HUES64 (cell line): ENCODE results near the gene PDRG1.
A peak's percentile ranks its signal among the peaks of the same experiment; 100 is the strongest.

ENCODE experiments used
- H3K27ac ChIP-seq: 2 replicates; pipeline ENCODE4 v1.7.0; 2013; ENCODE audit warnings: low read depth, low read length, inconsistent platforms
- H3K27me3 ChIP-seq: 2 replicates; pipeline ENCODE4 v1.6.1; 2013; ENCODE audit warnings: mild to moderate bottlenecking, low read length; ENCODE audit not compliant: insufficient read depth
- H3K36me3 ChIP-seq: 2 replicates; pipeline ENCODE4 v1.6.1; 2013; ENCODE audit warnings: mild to moderate bottlenecking, low read length; ENCODE audit not compliant: insufficient read depth
- H3K4me1 ChIP-seq: 2 replicates; pipeline ENCODE4 v1.6.1; 2013; ENCODE audit warnings: mild to moderate bottlenecking, low read length, moderate library complexity; ENCODE audit not compliant: insufficient read depth
- H3K4me3 ChIP-seq: 2 replicates; pipeline ENCODE4 v1.5.1; 2013; ENCODE audit warnings: mild to moderate bottlenecking, low read length, moderate library complexity
- H3K9ac ChIP-seq: 2 replicates; pipeline ENCODE4 v1.6.1; 2013; ENCODE audit warnings: mild to moderate bottlenecking, low read depth, low read length
- H3K9me3 ChIP-seq: 2 replicates; pipeline ENCODE4 v1.6.1; 2013; ENCODE audit warnings: low read depth, low read length; ENCODE audit not compliant: insufficient read depth
- WGBS: fragments of 150-250, 120-280 bp; methylation state at CpG from one replicate; pipeline ENCODE4 v1.1.7; 2013; ENCODE audit warnings: missing lambda C conversion rate; 5-methylcytosine and 5-hydroxymethylcytosine counted together

Gene PDRG1

GRCh38 chr20:31981784-31982183, 29.9 kb upstream of the PDRG1 start:
- H3K4me1 ChIP-seq = no peaks in the 10 kb centered on the region
- no peak overlapping the region for H3K4me3 ChIP-seq
- 70% methylated on average over 2 of the region's 2 CpGs for WGBS
- H3K9me3 ChIP-seq = no peaks in the 10 kb centered on the region
- no peaks in the 10 kb centered on the region for H3K36me3 ChIP-seq
- H3K9ac ChIP-seq = no peak overlapping the region
- no peaks in the 10 kb centered on the region for H3K27me3 ChIP-seq
- H3K27ac ChIP-seq = no peak overlapping the region

DNA sequence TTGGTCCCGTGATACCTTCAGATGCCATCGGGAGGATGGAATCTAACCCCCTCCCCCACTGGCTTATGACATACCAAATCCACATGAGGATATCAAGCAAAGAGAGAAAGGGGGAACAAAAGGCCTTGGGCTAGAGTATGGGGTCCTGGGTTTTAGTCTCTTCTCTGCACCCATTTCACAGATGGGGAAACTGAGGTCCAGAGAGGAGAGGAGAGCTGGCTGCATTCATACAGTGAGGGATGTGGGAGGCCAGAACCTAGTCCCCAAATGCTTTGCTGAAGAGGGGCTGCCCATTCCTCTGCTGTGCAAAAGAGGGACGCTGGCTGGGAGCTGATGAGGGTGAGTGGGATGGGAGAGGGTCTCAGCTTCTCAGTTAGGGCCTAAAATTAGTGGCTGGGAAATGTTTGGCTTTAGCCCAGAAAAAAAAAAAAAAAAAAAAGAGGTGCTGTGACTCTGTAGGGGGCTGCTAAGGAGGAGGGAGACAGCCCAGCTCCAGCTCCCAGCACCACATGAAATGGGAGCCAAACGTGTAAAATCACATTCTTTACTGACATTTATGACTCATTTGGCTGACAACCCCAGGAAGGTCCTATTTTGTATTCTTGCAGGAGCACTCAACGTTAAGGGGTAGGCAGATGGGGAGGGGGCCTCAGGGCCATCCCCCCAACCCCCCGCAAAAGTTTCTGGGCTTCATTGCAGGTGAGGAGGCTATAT, 28.0 kb upstream of the PDRG1 start:
- Histone ChIP-seq H3K36me3 (no peaks in the 10 kb centered on the region), H3K4me1 (peaks cover 6% of the 10 kb centered on the region), H3K27ac (no peak overlapping the region), H3K4me3 (no peak overlapping the region), H3K9ac (no peak overlapping the region), H3K27me3 (no peaks in the 10 kb centered on the region), H3K9me3 (no peaks in the 10 kb centered on the region)
- WGBS = 76% methylated on average over 6 of the region's 6 CpGs

GRCh38 chr20:31977080-31977479, 25.2 kb upstream of the PDRG1 start:
- H3K27ac ChIP-seq = no peak overlapping the region
- no peaks in the 10 kb centered on the region for H3K9me3 ChIP-seq
- peaks cover 11% of the 10 kb centered on the region for H3K4me1 ChIP-seq
- no peak overlapping the region for H3K4me3 ChIP-seq
- no peak overlapping the region for H3K9ac ChIP-seq
- no peaks in the 10 kb centered on the region for H3K36me3 ChIP-seq
- H3K27me3 ChIP-seq = no peaks in the 10 kb centered on the region; the same call in 1 of the 2 replicates
- 97% methylated on average over 4 of the region's 4 CpGs for WGBS

GRCh38 chr20:31975874-31976273, 24.0 kb upstream of the PDRG1 start:
- no peaks in the 10 kb centered on the region; the same call in 1 of the 2 replicates for H3K27me3 ChIP-seq
- H3K27ac ChIP-seq = no peak overlapping the region
- H3K9ac ChIP-seq = no peak overlapping the region
- 94% methylated on average over 2 of the region's 2 CpGs for WGBS
- H3K4me3 ChIP-seq = no peak overlapping the region
- H3K36me3 ChIP-seq = no peaks in the 10 kb centered on the region
- peaks cover 11% of the 10 kb centered on the region for H3K4me1 ChIP-seq
- H3K9me3 ChIP-seq = no peaks in the 10 kb centered on the region

GRCh38 chr20:31974951-31975487, 23.2 kb upstream of the PDRG1 start:
- Histone ChIP-seq H3K36me3 (no peaks in the 10 kb centered on the region), H3K27me3 (peaks cover under 1% of the 10 kb centered on the region), H3K27ac (peak overlapping the region; percentile 80; the same call in 1 of the 2 replicates), H3K9me3 (no peaks in the 10 kb centered on the region), H3K4me1 (peaks cover 11% of the 10 kb centered on the region), H3K4me3 (peak overlapping the region; percentile 22), H3K9ac (peak overlapping the region; percentile 3; the same call in 1 of the 2 replicates)
- WGBS = 33% methylated on average over 9 of the region's 10 CpGs

DNA sequence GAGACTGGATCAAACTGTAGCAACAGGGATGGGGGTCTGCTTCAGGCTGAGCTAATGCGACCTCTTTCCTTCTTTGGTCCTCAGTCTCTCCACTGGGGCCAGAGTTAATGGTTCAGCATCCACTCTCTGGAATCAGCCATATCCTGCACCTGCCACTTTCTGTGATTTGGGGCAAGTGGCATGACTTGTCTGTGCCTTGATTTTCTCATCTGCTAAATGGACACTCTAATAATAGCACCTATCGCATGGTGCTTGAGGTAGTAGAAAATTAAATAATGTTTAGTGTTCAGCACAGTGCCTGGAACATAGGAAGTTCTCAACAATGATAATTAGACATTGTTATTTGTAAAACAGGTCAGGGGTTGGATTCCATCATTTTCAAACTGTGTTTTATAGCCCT, 22.4 kb upstream of the PDRG1 start:
- Histone ChIP-seq H3K4me1 (peaks cover 11% of the 10 kb centered on the region), H3K9me3 (no peaks in the 10 kb centered on the region), H3K9ac (no peak overlapping the region), H3K36me3 (no peaks in the 10 kb centered on the region), H3K27ac (no peak overlapping the region; the same call in 1 of the 2 replicates), H3K4me3 (no peak overlapping the region), H3K27me3 (peaks cover 7% of the 10 kb centered on the region)
- WGBS = 95% methylated on average over 2 of the region's 2 CpGs

DNA sequence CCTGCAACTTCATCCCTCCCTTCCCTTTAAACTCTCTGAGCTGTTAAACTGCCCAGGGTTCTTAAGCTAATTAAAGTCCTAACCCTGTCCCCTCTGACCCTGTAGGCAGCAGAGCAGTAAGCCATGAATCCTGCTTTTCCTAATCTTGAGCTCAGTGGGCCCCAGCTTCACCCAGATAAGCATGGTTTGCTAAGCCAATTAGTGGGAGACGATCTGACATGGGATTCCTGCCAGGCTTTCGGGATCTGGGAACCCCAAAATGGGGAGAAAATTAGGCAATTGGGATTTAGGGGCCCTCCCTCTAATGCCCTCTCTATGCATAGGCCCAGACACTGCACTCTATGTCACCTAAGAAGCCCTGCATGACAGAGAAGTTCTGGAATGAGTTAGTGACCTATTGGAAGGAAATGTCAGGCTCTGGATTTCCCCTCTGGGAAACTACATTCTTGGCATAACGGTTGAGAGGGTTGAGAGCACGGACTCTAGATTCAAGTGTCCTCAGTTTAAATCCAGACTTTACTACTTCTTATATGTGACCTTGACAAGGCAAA, 20.7 kb upstream of the PDRG1 start:
- H3K27me3 ChIP-seq = peaks cover 13% of the 10 kb centered on the region

DNA sequence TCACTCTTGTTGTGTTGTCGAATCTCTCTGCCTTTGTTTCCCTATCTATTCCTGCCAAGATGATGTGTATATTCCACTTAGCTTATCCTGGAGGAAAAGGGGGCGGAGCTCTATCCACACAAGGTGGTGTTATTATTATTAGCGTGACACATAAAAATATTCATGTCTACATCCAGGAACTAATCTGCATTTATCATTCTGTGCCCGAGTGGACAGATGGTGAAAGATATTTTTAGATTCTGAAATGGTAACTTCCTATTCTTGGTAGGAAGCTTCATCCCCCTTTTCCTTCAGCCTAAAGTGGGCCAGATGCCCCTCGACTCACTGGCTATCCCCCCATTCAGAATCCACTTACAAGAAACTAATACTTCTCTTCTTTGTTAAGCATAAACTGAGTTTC, 18.1 kb upstream of the PDRG1 start:
- WGBS = 81% methylated on average over 2 of the region's 5 CpGs
- Histone ChIP-seq H3K27ac (no peak overlapping the region), H3K4me1 (peaks cover 11% of the 10 kb centered on the region), H3K9ac (no peak overlapping the region), H3K4me3 (no peak overlapping the region), H3K9me3 (no peaks in the 10 kb centered on the region), H3K27me3 (peaks cover 13% of the 10 kb centered on the region), H3K36me3 (no peaks in the 10 kb centered on the region)

More for the DNA sequence above, 20.7 kb upstream of the PDRG1 start:
- H3K4me3 ChIP-seq = no peak overlapping the region
- no peaks in the 10 kb centered on the region for H3K36me3 ChIP-seq
- 48% methylated on average over 4 of the region's 4 CpGs for WGBS
- no peak overlapping the region for H3K9ac ChIP-seq
- peaks cover 11% of the 10 kb centered on the region for H3K4me1 ChIP-seq
- H3K9me3 ChIP-seq = no peaks in the 10 kb centered on the region
- H3K27ac ChIP-seq = no peak overlapping the region

- Histone ChIP-seq H3K27ac (no peak overlapping the region), H3K27me3 (peaks cover 17% of the 10 kb centered on the region), H3K4me1 (peaks cover 5% of the 10 kb centered on the region), H3K36me3 (no peaks in the 10 kb centered on the region), H3K9ac (no peak overlapping the region), H3K9me3 (no peaks in the 10 kb centered on the region), H3K4me3 (peak overlapping the region; percentile 69)
- WGBS = 3% methylated on average over 57 of the region's 57 CpGs
These were observed 16.7 kb upstream of the PDRG1 start for GRCh38 chr20:31968291-31969126.

DNA sequence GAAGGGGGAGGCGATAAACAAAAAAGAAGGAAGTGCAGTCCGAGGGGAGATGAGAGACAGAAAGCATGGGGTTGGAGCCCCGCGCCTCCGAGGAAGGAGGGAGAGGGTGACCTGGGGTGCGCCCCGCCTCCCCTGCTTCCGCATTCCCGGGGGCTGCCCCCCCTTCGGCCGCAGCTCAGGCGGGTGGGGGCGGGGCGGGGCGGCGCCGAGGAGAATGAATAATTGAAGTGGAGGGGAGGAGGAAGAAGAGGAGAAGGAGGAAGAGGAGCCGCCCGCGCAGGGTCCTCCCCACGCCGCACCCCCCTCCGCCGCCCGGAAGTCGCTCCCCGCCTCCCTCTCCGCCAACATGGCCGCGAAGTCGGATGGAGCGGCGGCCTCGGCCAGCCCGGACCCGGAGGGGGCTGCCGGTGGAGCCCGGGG, 16.0 kb upstream of the PDRG1 start, which contains the start of gene XKR7:
XKR7 (plus strand) TSS at position 322 of the 420 bp plus-strand sequence; CDS start at position 347, 25 bp downstream.
- no peaks in the 10 kb centered on the region for H3K9me3 ChIP-seq
- no peak within 1 kb of the TSS for H3K9ac ChIP-seq
- H3K27me3 ChIP-seq = peaks cover 17% of the 10 kb centered on the region
- no peak within 1 kb of the TSS; the same call in 1 of the 2 replicates for H3K27ac ChIP-seq
- peak within 1 kb of the TSS; percentile 69 for H3K4me3 ChIP-seq
- H3K4me1 ChIP-seq = peaks cover 5% of the 10 kb centered on the region
- no peaks in the 10 kb centered on the region for H3K36me3 ChIP-seq
- WGBS = 1% methylated on average over 37 of the region's 38 CpGs
